ENCODE measurements around the gene PPP2CA.

The PPP2CA gene

DNA sequence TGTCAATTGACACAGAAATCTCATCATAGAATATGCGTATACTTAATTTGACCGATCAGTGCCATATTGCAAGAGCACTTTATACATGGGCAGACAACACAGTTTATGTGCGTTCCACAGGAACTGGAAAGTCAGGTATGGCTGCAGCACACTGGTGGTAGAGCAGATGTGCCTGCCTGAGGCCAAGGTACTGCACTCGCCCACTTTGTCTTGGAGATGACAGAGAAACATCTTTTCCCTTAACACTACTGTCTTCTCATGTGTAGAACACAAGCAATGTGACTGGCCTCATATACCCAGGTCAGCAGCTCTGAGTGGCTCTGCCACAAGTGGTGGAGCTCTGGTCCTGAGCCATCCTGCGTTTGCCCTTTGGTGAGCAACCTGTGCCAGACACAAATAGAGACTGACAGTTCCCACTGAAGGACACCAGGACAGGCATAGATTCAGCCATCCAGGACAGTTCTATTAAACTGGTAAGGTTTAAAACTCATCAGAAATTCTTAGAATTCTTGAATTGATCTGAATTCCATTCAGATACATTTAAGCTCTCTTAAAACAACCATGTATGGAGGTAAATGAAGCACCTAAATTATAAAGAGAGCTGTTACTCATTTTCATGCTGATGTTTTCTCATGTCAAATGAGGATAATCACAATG, 21.0 kb upstream of the PPP2CA start:
- no peaks in the 10 kb centered on the region for H3K9me3 ChIP-seq
- no peaks in the 10 kb centered on the region for H3K27me3 ChIP-seq
- no peak overlapping the region for H3K27ac ChIP-seq
- H3K36me3 ChIP-seq: no peaks in the 10 kb centered on the region
- no peak overlapping the region for H3K4me3 ChIP-seq (ENCODE audit: low read depth in 1 of 2, low read length in 1 of 2)
- peaks cover 7% of the 10 kb centered on the region in 2 experiments for H3K4me1 ChIP-seq (ENCODE audit: control insufficient read depth in 1 of 2, insufficient read depth in 1 of 2, low read depth in 1 of 2, low read length in 1 of 2)
- TF ChIP-seq, protein P1, sequence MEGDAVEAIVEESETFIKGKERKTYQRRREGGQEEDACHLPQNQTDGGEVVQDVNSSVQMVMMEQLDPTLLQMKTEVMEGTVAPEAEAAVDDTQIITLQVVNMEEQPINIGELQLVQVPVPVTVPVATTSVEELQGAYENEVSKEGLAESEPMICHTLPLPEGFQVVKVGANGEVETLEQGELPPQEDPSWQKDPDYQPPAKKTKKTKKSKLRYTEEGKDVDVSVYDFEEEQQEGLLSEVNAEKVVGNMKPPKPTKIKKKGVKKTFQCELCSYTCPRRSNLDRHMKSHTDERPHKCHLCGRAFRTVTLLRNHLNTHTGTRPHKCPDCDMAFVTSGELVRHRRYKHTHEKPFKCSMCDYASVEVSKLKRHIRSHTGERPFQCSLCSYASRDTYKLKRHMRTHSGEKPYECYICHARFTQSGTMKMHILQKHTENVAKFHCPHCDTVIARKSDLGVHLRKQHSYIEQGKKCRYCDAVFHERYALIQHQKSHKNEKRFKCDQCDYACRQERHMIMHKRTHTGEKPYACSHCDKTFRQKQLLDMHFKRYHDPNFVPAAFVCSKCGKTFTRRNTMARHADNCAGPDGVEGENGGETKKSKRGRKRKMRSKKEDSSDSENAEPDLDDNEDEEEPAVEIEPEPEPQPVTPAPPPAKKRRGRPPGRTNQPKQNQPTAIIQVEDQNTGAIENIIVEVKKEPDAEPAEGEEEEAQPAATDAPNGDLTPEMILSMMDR (IDR thresholded peaks at IDR 0.05): no peak

DNA sequence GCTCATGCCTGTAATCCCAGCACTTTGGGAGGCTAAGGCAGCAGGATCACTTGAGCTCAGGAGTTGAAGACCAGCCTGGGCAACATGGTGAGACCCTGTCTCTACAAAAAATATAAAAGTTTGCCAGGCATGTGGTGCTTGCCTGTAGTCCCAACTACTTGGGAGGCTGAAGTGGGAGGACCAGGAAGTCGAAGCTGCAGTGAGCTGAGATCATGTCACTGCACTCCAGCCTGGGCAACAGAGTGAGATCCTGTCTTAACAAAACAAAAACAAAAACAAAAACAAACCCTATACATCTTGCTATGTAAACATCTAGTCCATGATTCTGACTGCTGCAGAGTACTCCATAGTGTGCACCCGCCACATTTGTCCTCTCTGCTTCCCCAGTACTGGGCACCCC, 19.8 kb upstream of the PPP2CA start:
- Histone ChIP-seq H3K4me1 (ENCODE audit: control insufficient read depth in 1 of 2, insufficient read depth in 1 of 2, low read depth in 1 of 2, low read length in 1 of 2) (peaks cover 7% of the 10 kb centered on the region in 2 experiments), H3K9me3 (no peaks in the 10 kb centered on the region), H3K27me3 (peaks cover under 1% of the 10 kb centered on the region), H3K27ac (no peak overlapping the region), H3K4me3 (ENCODE audit: low read depth in 1 of 2, low read length in 1 of 2) (no peak overlapping the region), H3K36me3 (no peaks in the 10 kb centered on the region)
- TF ChIP-seq, protein P1 (IDR thresholded peaks at IDR 0.05): no peak

DNA sequence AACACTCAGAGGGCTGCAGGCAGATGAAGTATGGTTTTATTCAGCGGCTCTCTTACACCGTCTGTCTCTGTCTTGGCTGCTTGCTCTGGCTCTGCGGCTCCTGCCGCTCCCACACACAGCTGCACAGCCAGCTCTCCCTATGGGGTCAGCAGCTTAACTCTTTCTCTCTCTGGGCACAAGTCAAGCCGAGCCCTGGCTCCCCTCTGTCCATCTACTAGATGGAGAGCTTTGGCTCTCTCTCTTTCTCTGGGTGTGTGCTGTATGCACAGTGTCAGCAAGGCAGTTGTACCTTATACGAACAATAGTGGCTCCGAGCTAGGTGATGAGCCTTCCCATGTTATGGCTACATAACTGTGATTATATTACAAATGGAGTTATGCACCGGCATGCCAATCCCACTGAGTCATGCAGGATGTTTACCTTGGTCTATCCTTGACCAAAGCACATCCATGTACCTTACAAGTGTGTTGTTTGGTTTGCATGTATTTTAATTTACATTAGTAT, 19.3 kb upstream of the PPP2CA start:
- TF ChIP-seq, protein P1 (IDR thresholded peaks at IDR 0.05): no peak
- Histone ChIP-seq H3K27me3 (peaks cover 6% of the 10 kb centered on the region), H3K4me3 (ENCODE audit: low read depth in 1 of 2, low read length in 1 of 2) (no peak overlapping the region), H3K27ac (no peak overlapping the region), H3K9me3 (no peaks in the 10 kb centered on the region), H3K4me1 (ENCODE audit: control insufficient read depth in 1 of 2, insufficient read depth in 1 of 2, low read depth in 1 of 2, low read length in 1 of 2) (peaks cover 7% of the 10 kb centered on the region in 2 experiments), H3K36me3 (no peaks in the 10 kb centered on the region)

DNA sequence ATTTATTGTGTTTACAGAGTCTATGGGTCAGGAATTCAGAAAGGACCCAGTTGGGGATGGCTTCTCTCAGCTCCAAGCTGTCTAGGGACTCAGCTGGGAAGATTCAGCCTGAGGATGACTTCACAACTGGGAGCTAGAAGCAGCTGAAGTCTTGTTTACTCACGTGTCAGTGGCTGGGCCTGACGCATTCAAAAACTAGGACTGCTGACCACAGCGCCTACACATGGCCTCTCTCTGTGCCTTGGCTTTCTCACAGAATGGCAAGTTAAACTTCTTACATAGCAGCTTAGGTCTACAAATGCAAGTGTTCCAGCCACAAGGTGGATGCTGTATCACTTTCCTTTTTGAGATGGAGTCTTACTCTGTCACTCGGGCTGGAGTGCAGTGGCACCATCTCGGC, 16.3 kb upstream of the PPP2CA start:
- H3K27me3 ChIP-seq: peaks cover 6% of the 10 kb centered on the region
- H3K4me3 ChIP-seq (ENCODE audit: low read depth in 1 of 2, low read length in 1 of 2): no peak overlapping the region
- H3K27ac ChIP-seq: no peak overlapping the region
- H3K36me3 ChIP-seq: no peaks in the 10 kb centered on the region
- TF ChIP-seq, protein P1 (IDR thresholded peaks at IDR 0.05): no peak
- no peaks in the 10 kb centered on the region for H3K4me1 ChIP-seq (ENCODE audit: control insufficient read depth in 1 of 2, insufficient read depth in 1 of 2, low read depth in 1 of 2, low read length in 1 of 2)
- H3K9me3 ChIP-seq: no peaks in the 10 kb centered on the region

DNA sequence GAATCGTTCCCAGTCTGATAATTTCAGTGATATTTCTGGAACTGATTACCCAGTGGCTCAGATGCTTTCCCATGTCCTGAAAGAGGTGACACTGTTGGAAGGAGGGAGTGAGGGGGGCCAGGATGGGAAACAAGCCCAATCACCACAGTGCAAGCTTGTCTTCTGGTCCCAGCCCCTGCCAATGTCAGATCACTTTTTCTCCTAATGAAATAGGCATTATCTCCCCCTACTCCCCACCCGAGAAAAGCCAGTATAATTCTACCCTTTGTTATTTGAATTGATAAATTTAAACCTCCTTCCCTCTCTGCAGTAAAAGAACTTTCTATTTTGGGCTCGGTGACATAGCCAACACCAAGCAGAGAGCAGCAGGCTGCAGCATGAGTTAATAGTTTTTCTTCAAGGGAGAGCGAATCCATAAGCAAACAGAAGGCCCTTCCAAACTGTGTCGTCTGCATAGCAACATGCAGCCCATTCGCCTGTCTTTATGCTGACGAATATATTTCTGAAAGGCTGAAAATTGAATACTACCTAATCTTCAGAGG, 14.6 kb upstream of the PPP2CA start:
- no peaks in the 10 kb centered on the region for H3K9me3 ChIP-seq
- TF ChIP-seq, protein P1 (IDR thresholded peaks at IDR 0.05): no peak
- no peak overlapping the region for H3K4me3 ChIP-seq (ENCODE audit: low read depth in 1 of 2, low read length in 1 of 2)
- peaks cover 6% of the 10 kb centered on the region for H3K27me3 ChIP-seq
- no peaks in the 10 kb centered on the region for H3K36me3 ChIP-seq
- no peaks in the 10 kb centered on the region for H3K4me1 ChIP-seq (ENCODE audit: control insufficient read depth in 1 of 2, insufficient read depth in 1 of 2, low read depth in 1 of 2, low read length in 1 of 2)
- H3K27ac ChIP-seq: no peak overlapping the region

All from neutrophil (primary cell).